Adipose tissue (tissue), 3 donors: Measurements from ENCODE around the gene COL7A1. TPM values are rescaled to one million over a fixed set of nuclear protein-coding genes. Genes with fewer than 3 reads are reported as not detected.

Experiments
- H3K27ac ChIP-seq: one replicate; pipeline ENCODE4 v1.5.1; 2013; ENCODE audit warnings: low read depth, low read length
- WGBS, 3 donors: extraction: QIAGEN DNeasy Blood & Tissue Kit; methylation state at CpG; one replicate each; pipeline ENCODE4 v1.1.7; 2013; 5-methylcytosine and 5-hydroxymethylcytosine counted together
- polyA plus RNA-seq, 3 donors: library from polyadenylated mRNA; stranded (reverse); fragments of 200-250 nt; gene quantifications; one replicate each; pipeline ENCODE4 v1.2.3, GENCODE V29; 2013
- donor health status: healthy with polysubstance abuse.
- donor health status: Bipolar disorder and iron deficiency.
- donor health status: healthy.

COL7A1 gene
- polyA plus RNA-seq, 3 donors: 1.4 to 10.3 (median 2.2) TPM

DNA sequence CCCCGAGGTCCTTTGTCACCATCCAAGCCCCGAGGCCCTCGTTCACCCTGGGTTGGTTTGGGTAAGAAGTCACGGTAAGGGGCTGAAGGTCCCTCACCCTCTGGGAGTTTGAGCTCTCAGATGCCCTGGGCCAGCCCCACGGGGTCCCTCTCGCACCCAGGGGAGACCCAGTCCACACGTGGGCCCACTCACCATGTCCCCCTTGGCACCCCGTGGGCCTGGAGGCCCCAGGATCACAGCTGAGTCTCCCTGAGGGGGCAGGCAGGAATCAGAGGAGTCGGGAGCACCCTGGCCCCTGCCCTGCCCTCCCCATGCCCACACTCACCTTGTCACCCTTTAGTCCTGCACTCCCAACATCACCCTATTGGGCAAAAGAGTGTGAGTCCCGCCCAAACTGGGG lies 25.7 kb downstream of the COL7A1 start:
- WGBS, 3 donors: 80 to 89% (median 87%) methylated on average over 10 of the region's 10 CpGs
- no peak overlapping the region for H3K27ac ChIP-seq

DNA sequence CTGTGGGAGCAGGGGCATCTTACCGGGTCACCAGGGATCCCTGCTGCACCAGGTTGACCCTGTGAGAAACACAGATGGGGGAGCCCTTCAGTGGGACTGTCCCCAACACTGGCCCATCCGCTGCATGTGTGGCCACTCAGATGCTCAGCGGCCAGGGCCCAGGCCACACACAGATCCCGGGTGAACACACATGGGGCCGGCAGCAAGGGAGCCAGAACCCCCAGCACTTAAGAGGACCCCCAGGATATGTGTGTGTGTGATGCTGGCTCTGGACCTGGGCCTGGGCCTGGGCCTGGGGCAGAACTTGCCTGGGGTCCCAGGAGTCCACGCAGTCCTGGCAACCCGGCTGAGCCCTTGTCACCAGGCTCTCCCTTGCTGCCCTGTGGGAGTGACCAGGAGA lies 26.7 kb downstream of the COL7A1 start:
- WGBS, 3 donors: 92% methylated on average over 7 of the region's 7 CpGs
- H3K27ac ChIP-seq: no peak overlapping the region

DNA sequence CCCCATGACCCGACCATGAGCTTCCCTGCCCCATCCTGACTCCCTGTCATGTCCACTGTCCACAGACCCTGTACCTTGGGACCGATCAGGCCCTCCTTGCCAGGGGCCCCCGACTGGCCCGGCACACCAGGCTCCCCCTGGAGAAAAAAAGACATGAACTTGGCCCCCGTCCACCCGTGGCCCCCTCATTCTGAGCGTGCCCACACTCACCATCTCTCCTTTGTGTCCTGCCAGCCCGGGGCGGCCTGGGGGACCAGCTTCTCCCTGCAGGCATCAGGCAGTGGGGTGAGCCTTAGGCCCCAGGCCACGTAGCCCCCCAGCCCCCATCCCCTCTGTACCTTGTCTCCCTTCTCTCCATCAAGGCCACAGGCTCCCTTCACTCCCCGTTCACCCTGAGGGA lies 27.6 kb downstream of the COL7A1 start:
- H3K27ac ChIP-seq: no peak overlapping the region
- WGBS, 3 donors: 86 to 92% (median 92%) methylated on average over 10 to 11 of the region's 11 CpGs

DNA sequence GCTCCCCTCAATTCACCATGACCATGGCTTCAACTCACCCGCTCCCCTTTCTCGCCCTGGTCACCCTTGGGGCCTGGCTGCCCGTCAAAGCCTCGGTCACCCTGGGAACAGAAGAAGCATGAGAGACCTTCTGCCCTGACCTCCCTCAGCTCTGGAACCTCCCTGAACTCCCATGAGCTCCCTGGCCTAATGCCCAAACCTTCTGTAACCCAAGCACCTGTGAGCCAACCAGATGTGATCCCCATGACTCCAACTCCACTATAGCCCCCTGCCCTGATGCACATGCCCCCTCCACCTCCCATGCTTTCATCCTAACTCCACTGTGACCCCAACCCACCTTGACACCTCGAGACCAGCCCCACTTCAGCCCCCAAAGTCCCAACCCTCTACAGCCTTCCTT lies 28.0 kb downstream of the COL7A1 start:
- H3K27ac ChIP-seq: no peak overlapping the region
- 85 to 91% (median 87%) methylated on average over 5 of the region's 5 CpGs for WGBS, 3 donors

DNA sequence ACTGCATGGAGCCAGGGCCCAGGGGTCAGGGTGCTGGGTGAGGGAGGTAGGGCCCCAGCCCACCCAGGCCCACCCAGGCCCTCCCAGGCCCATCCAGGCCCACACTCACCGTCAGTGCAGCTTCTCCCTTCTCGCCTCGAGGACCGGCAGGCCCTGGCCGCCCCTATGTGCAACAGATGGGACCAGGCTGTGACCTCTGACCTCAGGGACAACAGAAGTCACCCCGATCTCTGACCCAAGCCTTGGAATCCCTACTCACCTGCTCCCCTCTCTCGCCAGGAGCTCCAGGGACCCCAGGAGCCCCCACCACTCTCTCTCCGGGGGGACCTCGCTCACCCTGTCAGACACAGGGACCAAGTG lies 28.7 kb downstream of the COL7A1 start:
- H3K27ac ChIP-seq: no peak overlapping the region
- WGBS, 3 donors: 79 to 92% (median 90%) methylated on average over 9 of the region's 9 CpGs

DNA sequence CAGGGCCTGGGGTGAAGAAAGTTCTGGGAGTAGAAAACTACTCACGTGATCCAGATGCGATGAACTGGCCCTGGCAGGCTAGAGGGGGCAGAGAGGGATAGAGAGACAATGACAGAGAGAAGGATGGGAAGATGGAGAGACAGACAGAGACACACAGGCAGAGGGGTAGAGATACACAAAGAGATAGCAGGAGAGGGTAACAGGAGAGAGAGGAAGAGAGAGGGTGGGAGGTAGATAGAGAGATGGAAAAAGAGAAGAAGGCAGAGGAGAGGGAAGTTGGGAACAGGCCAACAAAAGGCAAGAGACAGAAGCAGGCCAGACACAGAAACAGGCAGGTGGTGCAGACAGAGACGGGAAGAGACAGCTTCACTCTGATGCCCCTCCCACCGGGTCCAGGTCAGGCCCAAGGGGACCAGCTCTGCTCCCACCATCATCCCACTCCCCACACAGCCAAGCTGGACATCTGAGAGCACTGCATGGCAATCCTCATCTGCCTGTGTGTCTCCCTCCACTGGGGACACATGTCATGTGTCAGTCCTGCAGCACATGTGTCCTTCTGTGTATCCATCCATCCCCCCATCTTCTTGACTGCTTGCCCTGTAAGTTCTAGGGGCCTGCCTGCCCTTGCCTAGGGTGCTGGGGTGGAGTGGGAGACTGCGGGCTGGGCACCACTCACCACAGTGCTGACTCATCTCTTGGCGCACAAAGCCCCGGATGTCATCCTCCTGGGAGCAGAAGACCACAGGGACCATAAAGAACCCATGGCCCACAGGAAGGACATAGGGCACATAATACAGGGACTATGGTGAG lies 29.3 kb downstream of the COL7A1 start:
- H3K27ac ChIP-seq: no peak overlapping the region
- WGBS, 3 donors: 45 to 81% (median 50%) methylated on average over 7 of the region's 7 CpGs

DNA sequence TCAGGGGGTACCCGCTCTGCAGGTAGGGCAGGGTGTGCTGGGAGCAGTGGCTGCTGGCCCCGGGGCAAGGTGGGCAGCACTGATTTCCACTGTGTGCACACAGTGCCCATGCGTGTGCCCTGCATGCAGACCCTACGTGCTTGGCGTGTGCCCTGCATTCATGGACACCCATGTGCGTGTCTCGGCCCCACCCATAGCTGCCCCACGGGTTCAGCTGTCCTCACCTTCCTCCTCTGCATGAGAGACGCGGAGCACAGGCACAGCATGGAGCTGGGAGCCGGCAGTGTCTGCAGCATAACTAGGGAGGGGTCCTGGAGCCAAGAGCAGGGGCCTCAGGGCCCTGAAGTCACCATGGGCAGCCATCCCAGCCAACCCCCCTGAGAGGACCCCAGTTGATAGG lies 29.9 kb downstream of the COL7A1 start:
- no peak overlapping the region for H3K27ac ChIP-seq
- 85 to 88% (median 87%) methylated on average over 11 of the region's 11 CpGs for WGBS, 3 donors

DNA sequence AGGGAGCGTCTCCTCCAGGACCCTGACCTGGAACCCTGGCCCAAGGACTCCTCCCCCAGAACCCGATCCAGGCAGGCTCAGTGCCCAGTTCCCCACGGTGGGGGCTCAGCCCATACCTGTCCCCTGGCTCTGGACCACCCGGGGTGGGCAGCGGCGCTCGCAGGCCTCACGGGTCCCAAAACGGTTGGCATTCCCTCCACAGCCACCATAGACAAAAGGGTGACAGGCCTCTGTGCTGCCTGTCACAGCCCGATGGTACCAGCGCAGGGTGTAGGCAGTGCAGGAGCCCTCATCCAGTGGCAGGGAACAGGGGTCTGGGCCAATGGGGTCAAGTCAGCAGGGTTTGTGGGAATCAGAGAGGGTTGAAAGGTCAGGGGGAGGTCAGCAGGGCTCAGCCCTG lies 30.5 kb downstream of the COL7A1 start:
- no peak overlapping the region for H3K27ac ChIP-seq

DNA sequence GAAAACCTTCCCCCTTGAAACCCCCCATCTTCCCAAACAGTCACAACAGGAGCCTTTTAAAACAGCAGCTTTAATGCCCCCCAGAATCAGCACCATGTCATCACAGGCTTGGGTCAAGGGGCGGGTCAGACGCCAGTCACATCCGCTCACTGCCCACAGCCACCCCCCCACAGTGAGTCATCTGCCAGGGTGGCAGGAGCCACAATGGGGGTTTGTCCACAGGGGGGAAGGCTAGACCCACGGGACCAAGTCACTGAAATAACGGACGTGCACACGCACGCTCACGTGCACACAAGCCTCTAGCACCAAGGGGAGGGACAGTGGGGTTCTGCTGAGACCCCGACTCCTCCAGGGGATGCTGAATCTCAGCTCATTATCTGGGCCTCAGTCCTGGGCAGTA lies 31.1 kb downstream of the COL7A1 start:
- H3K27ac ChIP-seq: no peak overlapping the region

More for the DNA sequence above, 30.5 kb downstream of the COL7A1 start:
- WGBS, 3 donors: 83 to 89% (median 86%) methylated on average over 11 of the region's 11 CpGs

DNA sequence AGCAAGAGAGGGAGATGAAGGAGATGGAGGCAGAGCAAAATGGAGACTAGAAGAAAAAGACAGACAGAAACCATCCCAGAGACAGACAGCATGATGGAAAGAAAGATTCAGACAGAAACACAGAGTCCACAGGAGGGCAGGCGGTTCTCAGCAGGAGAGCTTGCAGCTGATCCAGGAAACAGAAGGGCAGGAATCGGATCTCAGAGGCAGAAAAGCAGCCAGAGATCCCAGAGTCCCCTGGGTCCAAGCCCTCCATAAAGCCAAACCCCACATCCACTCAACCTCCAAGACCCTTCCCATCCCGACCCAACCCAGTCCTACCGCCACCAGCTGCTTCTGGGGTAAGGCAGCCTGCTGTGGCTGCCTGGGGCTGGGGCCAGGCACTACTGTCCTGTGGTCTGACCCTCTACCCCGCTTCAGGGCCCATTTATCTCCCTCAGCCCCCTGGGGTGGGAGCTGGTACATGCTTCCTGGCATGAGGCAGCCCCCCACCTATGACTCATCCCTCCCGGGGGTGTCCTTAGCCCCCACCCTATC lies 31.7 kb downstream of the COL7A1 start, which contains the start of gene UCN2:
Gene UCN2, minus strand, starts transcription at position 400 of the 537 bp plus-strand sequence. CDS start 657 bp downstream, outside the sequence.
- 55 to 77% (median 76%) methylated on average over 6 of the region's 6 CpGs for WGBS, 3 donors
- H3K27ac ChIP-seq: no peak within 1 kb of the TSS

More for the DNA sequence above, 31.1 kb downstream of the COL7A1 start:
- WGBS, 3 donors: 55 to 82% (median 59%) methylated on average over 10 of the region's 10 CpGs

DNA sequence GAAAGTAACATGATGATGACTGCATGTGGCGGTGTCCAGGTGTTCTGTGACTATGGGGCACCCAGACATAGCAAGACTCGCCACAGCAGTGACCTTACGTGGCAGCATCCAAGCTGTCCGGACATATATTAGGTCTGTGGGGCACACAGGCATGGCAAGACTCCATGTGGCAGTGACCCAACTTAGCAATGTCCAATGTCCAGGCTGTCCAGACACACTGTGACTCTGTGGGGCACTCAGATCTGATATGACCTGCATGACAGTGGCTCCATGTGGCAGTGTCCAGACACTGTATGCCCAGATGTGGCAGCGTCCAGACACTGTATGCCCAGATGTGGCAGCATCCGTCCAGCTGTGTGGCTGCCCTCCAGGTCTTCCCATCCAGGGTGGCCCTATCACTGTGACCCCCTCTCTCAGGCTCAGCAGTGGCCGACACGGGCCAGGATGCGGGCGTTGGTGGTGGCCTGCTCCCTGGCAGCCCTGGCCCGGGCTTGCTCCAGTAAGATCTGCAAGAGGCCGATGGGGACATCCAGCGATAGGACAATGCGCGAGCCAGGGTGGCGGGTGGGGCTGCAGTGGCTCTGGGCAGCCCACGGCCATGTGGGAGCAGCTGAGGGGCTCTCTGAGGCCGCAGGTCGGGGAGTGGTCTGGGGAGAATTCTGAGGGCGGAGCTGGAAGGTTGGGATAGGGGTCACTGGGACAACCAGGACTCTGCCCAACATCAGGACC lies 32.6 kb downstream of the COL7A1 start:
- H3K27ac ChIP-seq: no peak overlapping the region
- WGBS, 3 donors: 89 to 93% (median 91%) methylated on average over 20 of the region's 20 CpGs

DNA sequence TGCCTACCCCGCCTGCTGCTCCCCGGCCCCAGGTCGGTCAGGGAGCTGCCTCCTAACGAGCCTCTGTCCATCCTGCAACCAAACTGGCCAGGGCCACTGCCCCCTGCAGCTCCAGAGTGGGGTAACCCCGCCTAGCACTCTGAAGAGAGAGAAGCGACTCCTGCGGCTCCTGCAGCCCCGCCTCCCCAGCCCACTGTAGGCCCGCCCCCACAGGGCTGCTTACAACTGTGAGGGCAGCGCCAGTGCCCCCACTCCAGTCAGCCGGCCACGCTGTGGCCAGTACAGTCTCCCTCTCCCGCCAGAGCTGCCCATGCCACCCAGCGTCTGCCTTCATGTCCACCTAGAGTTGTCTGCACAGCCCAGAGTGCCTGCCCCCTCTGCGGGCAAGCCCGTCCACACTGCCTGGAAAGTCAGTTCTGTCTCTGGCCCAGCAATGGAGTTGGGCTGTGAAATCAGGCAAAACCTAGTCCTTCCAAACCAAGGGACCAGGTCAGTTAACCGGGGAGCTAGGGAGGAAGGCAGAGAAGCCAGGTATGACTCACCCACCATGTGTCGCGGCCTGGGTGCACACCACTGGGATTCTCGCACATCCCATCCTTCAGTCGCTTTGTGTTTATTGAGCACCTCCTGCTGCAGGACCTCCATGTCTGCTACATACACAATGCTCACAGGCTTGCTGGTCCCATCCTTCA lies 33.9 kb downstream of the COL7A1 start:
- H3K27ac ChIP-seq: peak overlapping the region; percentile 22
- WGBS, 3 donors: 35 to 49% (median 38%) methylated on average over 21 of the region's 21 CpGs

DNA sequence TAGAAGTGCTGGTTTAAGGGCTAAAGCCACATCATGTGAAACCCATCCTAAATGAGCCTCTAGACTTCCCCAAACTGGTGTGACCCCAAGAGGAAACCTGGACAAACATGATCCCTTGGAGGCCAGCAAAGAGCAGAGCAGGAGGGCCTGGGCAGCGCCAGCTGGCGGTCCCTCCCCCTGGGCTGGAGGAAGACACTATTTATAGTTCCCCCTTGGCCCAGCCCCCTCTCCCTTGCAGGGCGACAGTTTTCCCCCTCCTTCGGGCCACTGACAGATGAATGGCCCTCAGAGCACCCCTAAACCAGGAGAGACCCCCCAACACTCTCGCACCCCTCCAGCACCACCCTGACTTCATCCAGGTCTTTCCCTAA lies 34.5 kb downstream of the COL7A1 start:
- H3K27ac ChIP-seq: no peak overlapping the region
- 10 to 31% (median 11%) methylated on average over 3 to 5 of the region's 5 CpGs for WGBS, 3 donors

DNA sequence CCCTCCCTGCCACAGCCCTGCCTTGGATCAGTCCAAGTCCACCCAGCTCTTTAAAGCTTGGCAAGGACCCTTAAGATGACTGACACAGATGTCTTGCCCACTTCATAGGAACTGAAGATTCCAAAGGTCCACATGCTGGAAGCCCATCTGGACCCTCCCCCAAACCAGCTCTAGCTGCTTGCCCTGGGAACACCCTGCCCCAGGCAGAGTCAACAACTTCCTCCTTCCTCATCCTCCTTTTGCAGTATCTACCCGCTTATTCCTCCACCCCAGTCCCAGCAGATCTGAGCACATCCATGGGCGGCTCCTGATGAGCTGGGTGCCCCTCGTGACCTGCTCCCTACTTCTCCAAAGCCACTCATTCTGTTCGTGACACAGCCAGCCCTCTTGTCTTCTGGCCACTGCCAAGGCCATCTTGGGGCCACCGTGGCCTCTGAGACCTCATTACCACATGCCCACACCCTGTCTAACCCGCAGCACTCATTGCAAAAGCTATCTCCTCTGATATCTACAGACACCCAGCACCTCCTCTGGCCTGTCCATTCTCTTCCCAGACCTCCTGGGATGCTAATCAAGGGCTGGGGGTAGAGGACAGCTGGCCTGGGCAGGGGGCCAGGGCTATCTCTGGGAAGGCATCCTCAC lies 36.5 kb downstream of the COL7A1 start:
- H3K27ac ChIP-seq: no peak overlapping the region
- WGBS, 3 donors: 46 to 56% (median 54%) methylated on average over 6 of the region's 6 CpGs

DNA sequence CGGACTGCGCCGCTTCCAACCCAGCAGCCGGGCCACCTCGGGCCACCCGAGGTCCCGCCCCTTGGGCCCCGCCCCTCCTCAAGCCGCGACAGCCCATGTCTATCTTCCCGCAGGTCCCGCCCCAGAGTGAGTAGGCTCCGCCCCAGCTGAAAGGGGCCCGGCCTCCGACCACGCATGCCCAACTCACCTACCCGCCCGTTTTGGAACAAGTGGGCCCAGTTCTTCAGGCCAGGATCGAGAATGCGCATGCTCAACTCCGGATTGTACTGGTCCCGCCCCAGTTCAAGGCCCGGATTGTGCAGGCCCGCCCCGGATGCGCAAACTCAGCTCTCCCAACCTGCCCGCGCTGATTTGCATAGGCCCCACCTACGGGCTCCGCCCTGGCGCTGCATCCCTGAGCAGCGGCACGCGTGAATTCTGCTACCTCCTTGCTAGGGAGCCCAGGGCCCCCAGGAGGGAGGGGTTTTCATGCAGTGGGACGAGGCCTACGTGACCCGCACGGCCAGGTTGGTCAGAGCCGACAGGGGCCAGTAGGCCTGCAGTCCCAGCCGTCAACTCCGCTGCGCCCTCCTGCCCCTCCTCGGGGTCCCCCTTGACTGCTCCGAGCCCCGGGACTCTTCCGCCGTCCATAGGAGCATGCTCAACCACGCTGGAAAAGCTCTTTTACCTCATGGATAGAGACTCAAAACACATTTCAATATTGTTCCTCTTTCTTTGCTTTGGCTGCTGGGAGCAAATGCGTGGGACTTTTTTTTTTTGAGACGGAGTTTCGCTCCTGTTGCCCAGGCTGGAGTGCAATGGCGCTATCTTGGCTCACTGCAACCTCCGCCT lies 38.1 kb downstream of the COL7A1 start, which contains the start of gene PFKFB4:
Gene PFKFB4, minus strand, starts transcription at position 8 of the 831 bp plus-strand sequence. CDS start 26 bp downstream, outside the sequence.
- 0 to 1% (median 0%) methylated on average over 53 of the region's 53 CpGs for WGBS, 3 donors
- H3K27ac ChIP-seq: no peak within 1 kb of the TSS

DNA sequence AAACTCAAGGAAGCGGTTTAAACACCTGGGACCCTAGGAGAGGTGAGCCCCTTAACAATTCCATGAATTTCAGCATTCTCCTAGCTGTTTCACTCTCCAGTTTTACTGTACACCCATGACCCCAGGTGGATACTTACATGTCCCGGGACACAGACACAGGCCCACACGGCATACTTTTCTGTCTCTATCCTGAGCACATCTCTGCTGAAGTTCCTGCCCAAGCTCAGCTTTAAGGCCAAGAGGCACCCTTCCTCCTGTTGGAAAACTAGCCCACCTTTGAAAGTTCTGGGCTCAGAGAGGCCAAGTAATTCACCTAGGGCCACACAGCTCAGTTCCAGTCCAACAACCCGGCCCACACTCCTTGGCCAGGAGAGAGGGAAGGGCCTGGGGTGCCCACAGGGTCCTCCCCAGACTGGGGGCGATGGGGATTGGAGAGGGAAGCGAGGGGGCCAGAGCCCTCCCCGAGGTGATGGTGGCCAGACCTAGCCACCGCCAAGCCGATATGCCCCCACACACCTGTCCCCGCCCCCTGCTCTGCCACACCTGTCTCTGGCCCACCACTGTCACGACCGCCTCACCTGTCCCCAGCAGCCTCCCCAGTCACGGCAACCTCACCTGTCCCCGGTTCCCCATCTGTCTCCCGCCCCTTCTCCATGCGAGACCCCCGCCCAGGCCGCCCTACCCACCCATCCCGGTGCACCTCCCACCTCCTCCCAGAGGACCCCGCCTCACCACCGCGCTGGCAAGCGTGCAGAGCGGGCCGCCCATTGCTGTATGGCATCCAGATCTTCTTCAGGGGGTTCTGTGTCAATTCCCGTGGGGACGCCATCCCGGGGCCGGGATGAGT lies 39.0 kb downstream of the COL7A1 start:
- 10 to 22% (median 22%) methylated on average over 25 to 29 of the region's 29 CpGs for WGBS, 3 donors
- H3K27ac ChIP-seq: no peak overlapping the region
